ENCODE results near the gene ANKRD16. TPM values are rescaled to one million over a fixed set of nuclear protein-coding genes. Genes with fewer than 3 reads are reported as not detected.
"Not testable (repeated sequence)": the region's sequence is repeated elsewhere in the genome, so short reads cannot be mapped to it uniquely, and the experiment has no call there.

The ANKRD16 gene
- total RNA-seq, 1 donor from 2014 or later = 5.9 TPM

- Mint-ChIP-seq H3K4me1 (no peaks in the 10 kb centered on the region), H3K9me3 (no peaks in the 10 kb centered on the region), H3K27me3 (ENCODE audit: insufficient read depth, low read depth) (peaks cover 6% of the 10 kb centered on the region), H3K27ac (no peak overlapping the region), H3K4me3 (no peak overlapping the region), H3K36me3 (no peaks in the 10 kb centered on the region)
- no peak overlapping the region for H3K27ac ChIP-seq
- H3F3A ChIP-seq (ENCODE audit: low read depth) = no peaks in the 10 kb centered on the region
- H4K20me1 ChIP-seq (ENCODE audit: low read depth) = no peaks in the 10 kb centered on the region
- DNase-seq (ENCODE audit: low spot score) = no peak
- no peak for TF ChIP-seq EZH2phosphoT487 (IDR thresholded peaks at IDR 0.05)
- TF ChIP-seq, protein P1, sequence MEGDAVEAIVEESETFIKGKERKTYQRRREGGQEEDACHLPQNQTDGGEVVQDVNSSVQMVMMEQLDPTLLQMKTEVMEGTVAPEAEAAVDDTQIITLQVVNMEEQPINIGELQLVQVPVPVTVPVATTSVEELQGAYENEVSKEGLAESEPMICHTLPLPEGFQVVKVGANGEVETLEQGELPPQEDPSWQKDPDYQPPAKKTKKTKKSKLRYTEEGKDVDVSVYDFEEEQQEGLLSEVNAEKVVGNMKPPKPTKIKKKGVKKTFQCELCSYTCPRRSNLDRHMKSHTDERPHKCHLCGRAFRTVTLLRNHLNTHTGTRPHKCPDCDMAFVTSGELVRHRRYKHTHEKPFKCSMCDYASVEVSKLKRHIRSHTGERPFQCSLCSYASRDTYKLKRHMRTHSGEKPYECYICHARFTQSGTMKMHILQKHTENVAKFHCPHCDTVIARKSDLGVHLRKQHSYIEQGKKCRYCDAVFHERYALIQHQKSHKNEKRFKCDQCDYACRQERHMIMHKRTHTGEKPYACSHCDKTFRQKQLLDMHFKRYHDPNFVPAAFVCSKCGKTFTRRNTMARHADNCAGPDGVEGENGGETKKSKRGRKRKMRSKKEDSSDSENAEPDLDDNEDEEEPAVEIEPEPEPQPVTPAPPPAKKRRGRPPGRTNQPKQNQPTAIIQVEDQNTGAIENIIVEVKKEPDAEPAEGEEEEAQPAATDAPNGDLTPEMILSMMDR (IDR thresholded peaks at IDR 0.05) = no peak
- no peak for TF ChIP-seq EZH2 (IDR thresholded peaks at IDR 0.05)
- H3K27me3 ChIP-seq = no peaks in the 10 kb centered on the region
- no peak overlapping the region for H2AFZ ChIP-seq (replicated peaks)
- H3K4me1 ChIP-seq = no peaks in the 10 kb centered on the region
- no peak overlapping the region for H3K4me2 ChIP-seq
- no peak overlapping the region for H3K9ac ChIP-seq
- no peaks in the 10 kb centered on the region for H3K9me3 ChIP-seq (ENCODE audit: low read depth)
- H3K36me3 ChIP-seq = no peaks in the 10 kb centered on the region
- no peaks in the 10 kb centered on the region for H3K79me2 ChIP-seq (ENCODE audit: low read depth)
- no peak overlapping the region for H3K4me3 ChIP-seq
These were observed 61.9 kb downstream of the ANKRD16 start for GRCh38 chr10:5827841-5828240.

- not testable (repeated sequence) for H3K27me3 ChIP-seq; H4K20me1 ChIP-seq (ENCODE audit: low read depth); H3K79me2 ChIP-seq (ENCODE audit: low read depth); H3K36me3 ChIP-seq; H3K9ac ChIP-seq; H3K27ac ChIP-seq; H3K27me3 Mint-ChIP-seq (ENCODE audit: insufficient read depth, low read depth); H3K9me3 Mint-ChIP-seq; H3K9me3 ChIP-seq (ENCODE audit: low read depth); H2AFZ ChIP-seq (replicated peaks); H3K4me3 ChIP-seq; DNase-seq (ENCODE audit: low spot score); H3K4me2 ChIP-seq; H3K27ac Mint-ChIP-seq; H3K36me3 Mint-ChIP-seq; H3K4me1 Mint-ChIP-seq; H3K4me3 Mint-ChIP-seq; H3K4me1 ChIP-seq; H3F3A ChIP-seq (ENCODE audit: low read depth)
These were observed 63.2 kb downstream of the ANKRD16 start for GRCh38 chr10:5826511-5826910.

DNA sequence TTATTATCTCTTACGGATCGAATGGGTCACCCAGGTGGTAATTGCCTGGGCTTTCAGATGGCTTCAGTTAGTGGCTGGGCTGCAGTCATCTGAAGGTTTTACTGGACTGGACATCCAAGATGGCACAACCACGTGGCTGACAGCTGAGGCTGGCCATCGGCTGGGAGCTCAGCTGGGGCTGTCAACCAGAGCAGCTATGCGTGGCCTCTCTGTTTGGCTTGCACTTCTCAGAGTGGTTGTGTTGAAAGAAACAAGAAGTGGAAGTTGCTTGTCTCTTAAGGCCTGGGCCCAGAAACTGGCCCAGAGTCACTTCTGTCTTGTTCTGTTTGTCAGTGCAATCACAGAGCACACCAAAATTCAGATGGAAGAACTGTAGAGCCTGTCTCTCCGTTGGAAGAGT, 70.8 kb downstream of the ANKRD16 start:
- H3K36me3 Mint-ChIP-seq = peaks cover 4% of the 10 kb centered on the region
- H3K4me3 Mint-ChIP-seq = no peak overlapping the region
- Histone ChIP-seq H4K20me1 (ENCODE audit: low read depth) (no peaks in the 10 kb centered on the region), H3F3A (ENCODE audit: low read depth) (peaks cover 3% of the 10 kb centered on the region), H3K4me3 (no peak overlapping the region), H3K79me2 (ENCODE audit: low read depth) (peaks cover 14% of the 10 kb centered on the region), H2AFZ (replicated peaks) (no peak overlapping the region), H3K9ac (no peak overlapping the region), H3K9me3 (ENCODE audit: low read depth) (no peaks in the 10 kb centered on the region), H3K27me3 (no peaks in the 10 kb centered on the region), H3K4me2 (no peak overlapping the region), H3K27ac (no peak overlapping the region), H3K36me3 (no peaks in the 10 kb centered on the region), H3K4me1 (peaks cover 9% of the 10 kb centered on the region)
- TF ChIP-seq, protein P1 (IDR thresholded peaks at IDR 0.05) = no peak
- no peak for TF ChIP-seq EZH2phosphoT487 (IDR thresholded peaks at IDR 0.05)
- TF ChIP-seq EZH2 (IDR thresholded peaks at IDR 0.05) = no peak
- H3K4me1 Mint-ChIP-seq = peaks cover 10% of the 10 kb centered on the region
- no peak for DNase-seq (ENCODE audit: low spot score)
- H3K27me3 Mint-ChIP-seq (ENCODE audit: insufficient read depth, low read depth) = peaks cover 2% of the 10 kb centered on the region
- H3K9me3 Mint-ChIP-seq = no peaks in the 10 kb centered on the region
- no peak overlapping the region for H3K27ac Mint-ChIP-seq

DNA sequence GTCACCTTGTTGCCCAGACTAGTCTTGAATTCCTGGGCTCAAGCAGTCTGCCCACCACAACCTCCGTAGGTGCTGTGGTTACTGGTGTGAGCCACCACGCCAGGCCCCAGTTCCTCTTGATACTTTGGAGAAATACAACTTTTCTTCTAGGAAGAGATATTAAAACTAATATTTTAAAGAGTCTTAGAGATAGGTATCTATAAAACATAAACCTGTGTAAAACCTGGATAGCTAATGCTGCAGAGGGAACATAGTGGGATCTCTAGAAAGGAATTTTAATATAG, 71.7 kb downstream of the ANKRD16 start:
- H3K36me3 Mint-ChIP-seq = peaks cover 4% of the 10 kb centered on the region
- no peak for DNase-seq (ENCODE audit: low spot score)
- no peak overlapping the region for H3K9ac ChIP-seq
- H3K4me3 Mint-ChIP-seq = no peak overlapping the region
- peaks cover 10% of the 10 kb centered on the region for H3K4me1 Mint-ChIP-seq
- TF ChIP-seq, protein P1 (IDR thresholded peaks at IDR 0.05) = no peak
- TF ChIP-seq EZH2phosphoT487 (IDR thresholded peaks at IDR 0.05) = no peak
- TF ChIP-seq EZH2 (IDR thresholded peaks at IDR 0.05) = no peak
- H3K9me3 ChIP-seq (ENCODE audit: low read depth) = no peaks in the 10 kb centered on the region
- no peak overlapping the region for H3K4me2 ChIP-seq
- peaks cover 7% of the 10 kb centered on the region for H3F3A ChIP-seq (ENCODE audit: low read depth)
- H4K20me1 ChIP-seq (ENCODE audit: low read depth) = no peaks in the 10 kb centered on the region
- no peaks in the 10 kb centered on the region for H3K36me3 ChIP-seq
- no peak overlapping the region for H3K4me3 ChIP-seq
- no peak overlapping the region for H3K27ac ChIP-seq
- peaks cover 18% of the 10 kb centered on the region for H3K79me2 ChIP-seq (ENCODE audit: low read depth)
- peaks cover 2% of the 10 kb centered on the region for H3K27me3 Mint-ChIP-seq (ENCODE audit: insufficient read depth, low read depth)
- H3K27me3 ChIP-seq = no peaks in the 10 kb centered on the region
- H3K27ac Mint-ChIP-seq = no peak overlapping the region
- H3K4me1 ChIP-seq = peaks cover 9% of the 10 kb centered on the region
- no peak overlapping the region for H2AFZ ChIP-seq (replicated peaks)
- no peaks in the 10 kb centered on the region for H3K9me3 Mint-ChIP-seq
